GM21576 (cell line): Measurements from ENCODE around the gene SYPL2.
"Not testable (repeated sequence)": the region's sequence is repeated elsewhere in the genome, so short reads cannot be mapped to it uniquely, and the experiment has no call there.

Experiments
- ATAC-seq: cut with Tn5 transposase; IDR thresholded peaks from one replicate; pipeline ENCODE4 v1.9.1; 2021; ENCODE audit warnings: mild to moderate bottlenecking, moderate library complexity; ENCODE audit not compliant: unreplicated experiment

The SYPL2 gene

DNA sequence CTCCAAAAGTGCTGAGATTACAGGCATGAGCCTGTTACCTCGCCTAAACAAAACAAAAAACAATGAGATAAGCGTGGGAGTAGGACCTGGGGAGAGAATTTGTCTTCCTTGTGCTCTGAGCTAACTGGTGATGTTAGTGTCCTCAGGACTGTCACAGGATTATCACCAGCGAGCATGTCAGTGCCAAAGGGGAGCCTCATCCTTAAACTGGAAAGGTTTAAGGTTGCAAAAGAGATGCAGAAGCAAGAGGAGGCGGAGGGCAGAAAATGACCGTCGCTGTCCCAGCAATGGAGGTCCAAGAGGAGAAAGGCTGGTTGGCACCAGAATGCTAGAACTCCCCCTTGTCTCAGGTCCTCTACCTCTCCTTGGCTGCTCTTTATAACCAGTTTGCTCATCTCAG, 3.9 kb downstream of the SYPL2 start:
- ATAC-seq = no peak

GRCh38 chr1:109472779-109473178, 6.4 kb downstream of the SYPL2 start:
- ATAC-seq = no peak

DNA sequence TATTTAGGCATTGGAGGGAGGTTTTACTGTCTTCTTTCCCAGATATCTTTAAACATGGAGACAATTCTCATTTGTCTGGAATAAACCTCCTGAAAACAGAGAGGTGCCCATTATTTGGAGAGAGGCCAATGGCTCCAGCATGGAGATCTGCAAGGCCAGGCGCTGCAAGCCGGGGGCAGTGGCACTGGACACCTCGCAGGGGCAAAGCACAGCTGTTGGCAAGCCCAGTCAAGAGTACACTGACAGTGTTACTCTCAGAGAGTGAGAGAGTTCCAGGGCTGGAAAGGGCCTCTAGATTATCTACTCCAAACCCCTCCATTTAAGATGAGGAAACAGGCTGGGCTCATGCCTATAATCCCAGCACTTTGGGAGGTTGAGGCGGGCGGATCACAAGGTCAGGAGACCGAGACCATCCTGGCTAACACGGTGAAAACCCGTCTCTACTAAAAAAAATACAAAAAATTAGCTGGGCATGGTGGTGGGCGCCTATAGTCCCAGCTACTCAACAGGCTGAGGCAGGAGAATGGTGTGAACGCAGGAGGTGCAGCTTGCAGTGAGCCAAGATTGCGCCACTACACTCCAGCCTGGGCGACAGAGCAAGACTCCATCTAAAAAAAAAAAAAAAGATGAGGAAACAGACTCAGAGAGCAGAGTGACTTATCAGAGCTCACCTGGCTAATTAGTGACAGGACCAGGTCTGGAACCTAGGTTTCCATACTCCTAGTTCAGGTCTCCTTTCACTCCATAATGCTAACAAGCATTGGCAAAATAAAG, 7.1 kb downstream of the SYPL2 start:
- ATAC-seq = not testable (repeated sequence)

- no peak for ATAC-seq
These were observed 8.4 kb downstream of the SYPL2 start for GRCh38 chr1:109474697-109475096.

- ATAC-seq = no peak
These were observed 8.9 kb downstream of the SYPL2 start for GRCh38 chr1:109475261-109475660.

- no peak for ATAC-seq
These were observed 10.5 kb downstream of the SYPL2 start for GRCh38 chr1:109476825-109477224.

GRCh38 chr1:109477821-109478220, 11.5 kb downstream of the SYPL2 start:
- ATAC-seq = no peak

- ATAC-seq = no peak
These were observed 12.5 kb downstream of the SYPL2 start for GRCh38 chr1:109478806-109479205.

DNA sequence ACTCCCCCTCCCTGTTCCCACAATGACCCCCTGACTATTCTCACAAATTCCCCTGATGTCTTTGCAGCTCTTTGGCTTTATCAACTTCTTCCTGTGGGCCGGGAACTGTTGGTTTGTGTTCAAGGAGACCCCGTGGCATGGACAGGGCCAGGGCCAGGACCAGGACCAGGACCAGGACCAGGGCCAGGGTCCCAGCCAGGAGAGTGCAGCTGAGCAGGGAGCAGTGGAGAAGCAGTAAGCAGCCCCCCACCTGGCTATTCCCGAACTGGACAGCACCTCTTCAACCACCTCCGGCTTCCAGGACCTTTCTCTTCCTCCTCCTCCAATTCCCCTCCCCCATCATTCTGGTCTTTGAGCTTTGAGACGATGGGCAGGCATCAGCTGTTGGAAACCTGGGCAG, 13.0 kb downstream of the SYPL2 start:
- ATAC-seq = no peak

DNA sequence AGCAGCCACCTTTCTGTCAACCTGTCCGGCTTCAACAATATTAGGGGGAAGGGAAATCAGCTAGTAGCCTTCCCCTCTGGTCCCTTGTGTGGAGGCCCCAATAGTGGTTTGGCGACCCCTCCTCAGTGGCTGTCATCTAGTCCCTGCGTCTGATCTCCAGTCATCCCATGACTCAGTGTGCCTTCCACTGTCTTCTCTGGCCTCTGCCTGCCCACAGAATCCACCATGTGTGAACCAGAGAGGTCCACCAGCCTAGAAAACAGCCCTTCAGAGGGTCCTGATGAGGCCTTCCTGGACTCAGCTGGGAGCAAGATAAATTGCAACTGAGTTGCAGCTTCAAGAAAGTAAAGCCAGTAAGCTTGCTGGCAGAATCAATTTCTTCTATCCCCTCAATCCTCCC, 13.6 kb downstream of the SYPL2 start:
- no peak for ATAC-seq

DNA sequence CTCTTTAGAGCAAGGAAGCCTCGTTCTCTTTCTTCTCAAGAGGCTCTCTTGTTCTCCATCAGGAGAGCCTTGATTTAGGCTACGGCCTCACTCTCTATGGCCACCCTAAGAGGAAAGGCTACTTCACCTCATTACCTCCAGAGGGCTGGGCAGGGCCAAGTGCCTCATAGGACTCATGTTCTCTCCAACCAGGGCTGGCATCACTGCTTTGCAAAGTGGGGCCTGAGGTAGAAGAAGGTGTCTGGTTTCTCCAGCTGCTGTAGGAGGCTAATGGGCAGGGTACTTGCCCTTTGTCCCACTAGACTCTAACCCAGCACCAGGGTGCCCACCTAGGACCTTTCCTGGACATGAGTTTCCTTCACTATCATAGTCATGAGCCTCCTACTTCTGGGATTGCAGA, 15.3 kb downstream of the SYPL2 start:
- ATAC-seq = no peak

- ATAC-seq = no peak
These were observed 15.9 kb downstream of the SYPL2 start for GRCh38 chr1:109482242-109482641.

DNA sequence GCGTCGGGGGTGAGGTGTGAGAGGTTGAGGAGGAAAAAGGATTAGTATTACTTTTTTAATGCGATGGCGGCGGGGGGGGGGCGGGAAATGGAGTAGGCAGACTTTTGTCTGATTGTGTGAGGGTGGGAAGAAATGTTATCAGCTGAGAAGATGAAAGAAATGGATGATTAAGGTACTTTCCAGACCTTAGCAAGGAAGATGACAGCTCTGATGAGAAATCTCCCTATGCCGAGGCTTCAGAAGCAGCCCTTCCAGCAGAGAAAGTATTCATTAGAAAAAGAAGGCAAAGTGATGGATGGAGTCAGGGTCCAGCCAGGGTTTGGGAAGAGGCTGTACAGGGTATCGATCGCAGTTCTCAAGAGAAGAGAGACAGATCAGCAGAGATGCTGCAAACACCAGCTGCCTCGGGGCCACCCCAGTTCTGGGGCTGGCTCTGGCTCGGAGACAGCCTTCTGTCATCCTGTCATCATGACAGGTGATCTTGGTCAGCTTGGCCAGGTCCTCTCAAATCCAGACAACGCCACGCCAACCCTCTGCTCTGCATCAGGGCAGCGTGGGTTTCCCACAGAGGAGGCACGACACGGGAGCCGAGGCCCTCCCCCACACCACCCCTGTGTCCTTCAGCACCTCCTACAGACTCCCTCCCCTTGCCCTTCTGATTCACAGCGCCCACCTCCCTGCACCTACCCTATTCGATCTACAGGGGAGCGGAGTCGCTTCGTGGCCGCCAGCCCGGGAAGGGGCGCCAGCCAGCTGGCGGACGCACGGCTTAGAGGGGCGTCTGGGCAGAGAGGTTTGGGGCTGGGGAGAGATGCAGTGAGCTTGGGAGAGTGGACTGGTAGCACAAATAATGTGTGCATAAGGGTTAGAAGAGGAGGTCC, 16.7 kb downstream of the SYPL2 start:
- peak; percentile 10 for ATAC-seq

DNA sequence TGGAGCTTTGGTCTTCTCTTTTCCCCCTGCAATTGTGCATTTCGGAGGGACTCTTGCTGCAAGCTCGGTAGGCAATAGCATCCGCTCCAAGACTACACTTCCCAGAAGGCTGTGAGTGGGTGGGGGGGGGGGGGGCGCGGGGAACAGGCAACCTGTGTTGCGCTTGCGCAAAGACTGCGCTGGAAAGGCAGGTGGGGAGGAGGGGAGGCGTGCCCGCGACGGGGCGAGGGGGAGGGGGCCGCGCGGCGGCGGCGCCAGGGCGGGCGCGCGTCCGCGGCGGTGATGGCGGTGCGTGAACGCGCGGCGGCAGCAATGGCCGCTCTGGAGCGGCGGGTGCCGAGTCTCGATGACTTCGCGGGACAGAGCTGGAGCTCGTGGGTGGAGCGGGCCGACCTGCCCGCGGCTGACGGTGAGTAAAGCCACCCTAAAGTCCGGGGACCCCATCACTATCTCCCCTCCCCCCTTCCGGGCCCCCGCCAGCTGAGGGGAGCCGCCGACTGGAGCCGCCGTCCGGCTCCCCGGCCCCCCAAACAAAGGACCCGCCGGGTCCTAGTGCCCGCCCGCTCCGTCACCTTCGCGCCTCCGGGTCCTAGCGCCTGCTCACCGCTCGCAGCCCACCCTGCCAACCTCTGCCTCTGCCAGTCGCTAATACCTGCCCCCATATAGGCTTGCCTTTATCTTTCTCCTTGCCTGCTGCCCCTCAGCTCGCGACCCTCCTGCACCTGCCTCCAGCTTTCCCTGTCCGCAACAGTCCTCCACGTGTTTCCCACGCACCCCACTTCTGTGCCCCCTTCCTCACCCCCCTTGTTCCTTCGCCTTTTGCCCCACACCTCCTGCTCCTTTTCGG, 17.5 kb downstream of the SYPL2 start, which contains the start of gene ATXN7L2:
TSS of gene ATXN7L2 (plus strand) at position 234 of the 847 bp plus-strand sequence. CDS start at position 283, 49 bp downstream.
- ATAC-seq = peak; percentile 73

DNA sequence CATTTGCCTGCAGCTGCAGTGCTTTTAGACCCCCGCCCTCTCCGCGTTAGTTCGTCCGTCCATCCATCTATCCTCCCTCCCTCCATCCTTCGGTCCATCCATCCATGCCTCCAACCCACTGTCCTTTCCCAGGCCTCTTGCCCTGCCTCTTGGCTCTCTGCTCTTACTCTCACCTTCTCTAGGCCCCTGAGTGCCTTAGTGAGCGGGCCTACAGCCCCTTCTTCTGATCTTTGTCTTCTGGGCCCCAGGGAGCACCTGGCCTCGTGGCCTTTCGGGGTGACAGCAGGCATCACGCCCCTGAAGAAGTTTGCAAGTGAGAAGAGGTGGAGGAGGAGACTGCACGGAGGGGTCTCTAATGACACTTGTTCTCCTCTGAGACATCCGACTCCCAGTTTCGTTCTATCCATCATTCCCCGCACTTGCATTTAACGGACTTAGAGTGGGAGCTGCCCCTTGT, 18.2 kb downstream of the SYPL2 start:
- no peak for ATAC-seq

DNA sequence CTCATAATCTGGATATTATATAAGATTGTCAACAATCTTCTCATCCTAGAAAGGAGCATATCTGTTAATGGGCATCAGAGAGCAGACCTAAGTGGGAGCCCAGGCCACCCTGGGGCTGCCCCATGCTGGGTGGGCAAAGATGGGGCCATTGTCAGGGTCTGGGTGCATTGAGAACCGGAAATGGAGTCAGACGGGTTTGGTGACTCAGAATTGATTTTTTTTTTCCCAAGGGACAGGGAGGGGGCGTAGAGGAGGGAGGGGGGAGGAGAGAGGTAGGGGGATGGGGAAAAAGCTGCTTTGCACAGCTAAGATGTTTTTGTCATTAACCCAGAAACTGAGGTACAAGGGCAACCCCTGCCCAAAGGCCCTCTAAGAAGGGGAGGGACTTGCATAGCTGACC, 18.7 kb downstream of the SYPL2 start:
- no peak for ATAC-seq

DNA sequence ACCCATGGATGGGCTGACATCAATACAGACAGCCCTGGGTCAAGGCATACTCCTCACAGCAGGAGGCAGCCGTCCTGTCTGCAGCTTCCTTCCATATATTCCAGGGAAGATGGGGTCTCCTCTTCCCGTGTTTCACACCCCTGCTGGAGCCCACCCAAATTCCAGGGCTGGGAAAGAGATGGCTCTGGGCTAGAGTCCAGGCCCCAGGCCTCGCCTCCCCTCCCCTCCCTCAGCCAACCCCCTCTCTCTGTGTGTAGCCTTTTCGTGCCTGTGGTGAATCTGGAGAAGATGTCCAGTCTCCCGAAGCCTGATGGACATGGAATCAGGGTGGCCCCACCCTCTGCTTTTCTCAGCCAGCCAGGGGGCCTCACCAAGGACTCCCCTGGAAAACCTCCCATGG, 20.9 kb downstream of the SYPL2 start:
- no peak for ATAC-seq

GRCh38 chr1:109488201-109488600, 21.9 kb downstream of the SYPL2 start:
- ATAC-seq = no peak

- no peak for ATAC-seq
These were observed 22.4 kb downstream of the SYPL2 start for GRCh38 chr1:109488696-109489095.

GRCh38 chr1:109490029-109490933, 23.9 kb downstream of the SYPL2 start:
- no peak for ATAC-seq
